Frontal cortex (tissue), 4 donors: ENCODE measurements around the gene ADORA1. TPM values are rescaled to one million over a fixed set of nuclear protein-coding genes. Genes with fewer than 3 reads are reported as not detected.

Source experiments
- DNase-seq, 2 donors: peaks; one replicate each; pipeline ENCODE4 v3.0.0; 2012; ENCODE audit warnings: low spot score in 2 of 2
- FAIRE-seq: peaks from 2 replicates; lab custom pipeline; 2012; peaks lifted over from hg19 to GRCh38; lab: Jason Lieb, UNC
- total RNA-seq: library from RNA; depleted of rRNA; stranded (reverse); fragments of >200 nt; gene quantifications from one replicate; pipeline ENCODE4 v1.2.3, GENCODE V29; 2014
- donor health status: control.
- donor health status: control.
- donor health status: control.

ADORA1 gene
- total RNA-seq, 1 donor from 2014 or later, result 11.0 TPM

- FAIRE-seq (no peak), DNase-seq (no peak)
Observed at GRCh38 chr1:203135636-203136305, 8.2 kb downstream of the ADORA1 start.

DNA sequence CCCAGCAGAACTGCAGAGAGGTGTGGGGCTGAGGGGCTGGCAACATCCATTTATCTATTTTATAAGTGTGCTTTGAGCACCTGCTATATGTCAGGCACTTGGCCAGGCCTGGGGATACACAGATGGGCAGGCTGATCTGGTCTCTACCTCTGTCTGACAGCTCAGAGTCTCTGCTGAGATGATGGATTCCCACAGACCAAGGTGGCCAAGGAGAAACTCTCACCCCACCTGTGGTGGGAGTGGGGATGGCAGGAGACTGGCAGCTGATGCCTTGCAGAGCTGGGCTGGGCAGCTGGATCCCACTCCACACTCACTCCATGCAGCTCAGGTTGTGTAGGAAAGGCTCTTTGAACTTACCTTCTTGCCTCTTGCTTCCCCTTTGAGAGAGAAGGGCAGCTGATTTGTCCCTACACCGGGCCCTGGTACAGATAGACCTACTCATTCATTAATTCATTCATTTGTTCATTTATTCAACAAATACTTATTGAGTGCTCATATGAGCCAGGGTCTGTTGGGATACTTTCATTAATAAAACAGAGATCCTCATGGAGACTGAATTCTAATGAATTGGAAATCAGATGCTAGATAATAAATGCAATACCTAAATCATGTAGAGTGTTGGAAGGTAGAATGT is 9.0 kb downstream of the ADORA1 start:
- DNase-seq, result no peak
- no peak for FAIRE-seq

GRCh38 chr1:203137324-203137723 is 9.8 kb downstream of the ADORA1 start:
- FAIRE-seq, result no peak

GRCh38 chr1:203138066-203138465 is 10.5 kb downstream of the ADORA1 start:
- DNase-seq, result no peak

More at GRCh38 chr1:203137324-203137723, 9.8 kb downstream of the ADORA1 start:
- no peak for DNase-seq

GRCh38 chr1:203139976-203140475 is 12.5 kb downstream of the ADORA1 start:
- FAIRE-seq (no peak), DNase-seq (no peak)

More at GRCh38 chr1:203138066-203138465, 10.5 kb downstream of the ADORA1 start:
- FAIRE-seq, result no peak

- FAIRE-seq (no peak), DNase-seq (no peak)
Observed at GRCh38 chr1:203140743-203141520, 13.4 kb downstream of the ADORA1 start.

DNA sequence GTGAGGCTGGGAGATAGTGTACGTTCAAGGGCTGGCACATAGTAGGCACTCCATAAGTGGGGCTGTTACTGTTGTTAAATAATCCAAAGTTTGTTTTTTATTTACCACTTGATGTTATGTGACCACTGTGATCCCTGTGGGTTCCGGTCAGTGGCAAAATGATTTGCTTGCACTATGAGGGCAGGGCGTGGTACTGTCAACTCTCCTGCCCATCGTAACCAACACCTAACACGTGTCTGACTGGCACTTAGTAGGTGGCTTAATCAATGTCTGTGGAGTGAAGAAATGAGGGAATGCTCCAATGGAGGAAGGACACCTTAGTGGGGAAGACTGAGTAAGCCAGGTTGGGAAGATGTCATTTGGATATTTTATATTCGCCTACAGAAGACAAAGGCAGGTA is 14.6 kb downstream of the ADORA1 start:
- FAIRE-seq, result no peak
- no peak for DNase-seq

DNA sequence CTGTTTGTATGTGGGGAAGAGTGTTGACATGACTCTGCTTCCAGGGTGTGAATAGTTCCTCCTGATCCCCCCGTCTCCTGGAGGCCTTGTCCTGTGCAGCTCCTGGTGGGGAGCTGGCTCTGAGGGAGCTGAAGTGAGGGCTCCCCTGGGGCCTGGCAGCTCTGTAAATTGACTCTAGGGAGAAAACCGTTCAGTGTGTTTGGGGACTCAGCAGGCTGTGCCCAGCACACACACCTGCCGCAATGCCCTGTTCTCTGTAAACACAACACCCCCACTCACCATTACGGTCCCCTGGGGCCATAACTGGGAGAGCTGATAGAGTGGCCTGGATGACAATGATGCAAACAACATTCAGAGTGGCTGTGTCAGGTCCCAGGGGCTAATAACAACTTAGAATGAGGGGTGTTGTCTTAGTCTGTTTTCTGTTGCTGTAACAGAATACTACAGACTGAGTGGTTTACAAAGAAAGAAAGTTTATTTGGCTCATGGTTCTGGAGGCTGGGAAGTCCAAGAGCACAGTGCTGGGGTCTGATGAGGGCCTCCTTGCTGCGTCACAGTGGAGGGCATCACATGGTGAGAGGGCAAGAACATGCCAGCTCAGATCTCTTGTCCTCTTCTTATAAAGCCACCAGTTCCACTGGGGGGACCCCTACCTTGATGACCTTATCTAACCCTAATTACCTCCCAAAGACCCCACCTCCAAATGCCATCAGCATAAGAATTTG is 15.3 kb downstream of the ADORA1 start:
- FAIRE-seq, result no peak

GRCh38 chr1:203143641-203144040 is 16.1 kb downstream of the ADORA1 start:
- FAIRE-seq, result no peak
- DNase-seq, result no peak

More for the DNA sequence above, 15.3 kb downstream of the ADORA1 start:
- DNase-seq, result no peak

- peak; percentile 52 for DNase-seq
- FAIRE-seq, result no peak
Observed at GRCh38 chr1:203144661-203145060, 17.1 kb downstream of the ADORA1 start.

DNA sequence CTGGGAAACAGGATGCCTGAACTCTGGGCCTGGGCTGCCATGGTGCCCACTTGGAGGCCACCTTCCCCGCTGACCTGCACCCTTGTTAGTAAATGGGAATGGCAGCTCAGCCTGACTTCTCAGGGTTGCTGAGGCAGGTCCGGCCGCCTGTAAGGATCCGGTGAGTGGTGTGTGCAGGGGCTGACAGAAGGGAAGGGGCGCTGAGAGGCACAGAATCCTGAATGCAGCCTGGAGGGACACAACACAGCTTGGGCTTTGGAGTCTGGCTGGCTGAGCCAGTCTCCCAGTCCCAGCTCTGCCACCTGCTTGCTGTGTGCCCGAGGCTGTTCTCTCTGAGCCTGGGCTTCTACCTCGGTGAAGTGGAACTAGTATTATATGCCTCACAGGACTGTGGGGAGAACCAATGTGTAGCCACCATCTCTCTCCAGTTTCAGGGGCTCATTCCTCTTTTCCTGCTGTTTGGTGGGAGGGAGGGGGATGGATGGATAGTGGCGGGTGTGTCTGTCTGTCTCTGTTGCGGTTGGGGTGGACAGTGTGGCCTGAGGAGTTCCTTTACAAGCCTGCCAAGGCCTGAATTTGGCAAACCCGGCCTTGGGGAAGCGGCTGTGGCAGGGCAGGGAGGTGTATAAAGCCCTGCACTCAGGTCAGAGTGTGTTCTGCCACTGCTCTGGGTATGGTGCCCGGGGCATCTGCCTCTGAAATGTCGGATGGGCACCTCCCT is 18.0 kb downstream of the ADORA1 start:
- FAIRE-seq (no peak), DNase-seq (no peak)

DNA sequence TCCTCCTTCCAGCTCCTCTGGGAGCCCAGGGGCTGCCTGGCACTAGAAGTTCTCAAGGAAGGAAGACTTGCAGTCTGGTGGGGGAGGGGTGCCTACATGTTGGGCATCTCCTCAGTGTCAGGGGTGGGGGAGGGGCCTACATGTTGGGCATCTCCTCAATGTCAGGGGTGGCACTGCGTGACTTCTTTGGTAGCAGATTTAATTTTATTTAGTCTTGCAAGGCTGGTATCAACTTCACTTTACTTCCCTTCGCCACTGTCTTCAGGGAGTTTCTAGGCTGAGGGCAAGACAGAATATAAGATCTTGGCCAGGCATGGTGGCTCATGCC is 18.5 kb downstream of the ADORA1 start:
- DNase-seq (no peak), FAIRE-seq (no peak)

DNA sequence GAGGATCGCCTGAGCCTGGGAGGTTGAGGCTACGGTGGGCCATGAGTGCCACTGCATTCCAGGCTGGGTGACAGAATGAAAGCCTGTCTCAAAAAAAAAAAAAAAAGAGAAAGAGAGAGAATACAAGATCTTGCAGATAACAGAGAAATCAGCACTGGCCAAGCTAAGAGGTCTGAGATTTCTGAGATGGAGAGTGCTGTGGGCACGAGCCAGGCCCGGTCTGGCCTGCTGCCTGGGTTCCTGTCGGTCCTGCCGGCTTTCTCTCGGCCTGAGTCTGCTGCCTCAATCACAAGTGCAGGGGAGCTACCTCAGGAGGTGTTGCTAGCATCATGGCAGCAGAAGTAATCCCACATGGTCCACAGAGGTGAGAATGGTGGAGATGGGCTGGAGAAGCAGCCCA is 19.0 kb downstream of the ADORA1 start:
- FAIRE-seq, result no peak
- no peak for DNase-seq

- no peak for DNase-seq
- FAIRE-seq, result no peak
Observed at GRCh38 chr1:203147376-203147775, 19.9 kb downstream of the ADORA1 start.

- no peak for FAIRE-seq
- no peak for DNase-seq
Observed at GRCh38 chr1:203148127-203148526, 20.6 kb downstream of the ADORA1 start.

- FAIRE-seq (no peak), DNase-seq (no peak)
Observed at GRCh38 chr1:203148579-203148978, 21.1 kb downstream of the ADORA1 start.

DNA sequence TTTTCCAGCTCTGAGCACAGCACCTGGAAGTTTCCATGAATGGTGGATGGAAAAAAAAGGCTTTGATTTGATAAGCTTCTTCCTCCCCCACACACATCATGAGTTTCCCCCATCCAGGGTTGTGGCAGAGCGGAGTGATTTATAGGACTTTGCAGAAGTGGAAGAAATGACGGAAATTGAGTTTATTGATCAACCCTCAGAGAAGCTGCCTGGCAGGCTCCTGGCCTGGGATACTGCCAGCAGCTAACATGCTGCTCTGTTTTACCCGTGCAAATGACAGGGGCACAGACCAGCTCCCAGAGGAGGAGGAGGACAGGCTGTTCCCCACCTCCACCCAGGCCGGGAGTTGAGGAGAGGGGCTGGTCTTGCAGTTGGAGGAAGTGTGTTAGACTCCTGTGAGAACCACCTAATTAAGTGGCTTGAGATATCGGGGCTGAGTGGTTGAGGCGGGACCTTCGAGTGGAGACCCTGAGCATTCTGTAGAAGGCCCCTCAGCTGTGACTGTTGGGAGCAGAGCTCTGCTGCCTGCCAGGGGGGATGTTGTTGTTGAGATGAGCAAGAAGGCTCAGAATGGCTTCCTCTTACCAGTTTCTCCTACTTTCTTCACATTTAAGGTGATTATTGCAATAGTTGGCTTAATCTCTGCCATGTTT is 21.8 kb downstream of the ADORA1 start:
- FAIRE-seq (no peak), DNase-seq (no peak)

- FAIRE-seq (no peak), DNase-seq (no peak)
Observed at GRCh38 chr1:203150511-203151297, 23.2 kb downstream of the ADORA1 start.
